LHCN-M2 (cell line): ENCODE measurements around the gene SEC23B. TPM values are rescaled to one million over a fixed set of nuclear protein-coding genes. Genes with fewer than 3 reads are reported as not detected.
"Not testable (repeated sequence)": the region's sequence is repeated elsewhere in the genome, so short reads cannot be mapped to it uniquely, and the experiment has no call there.

Experiments used
- DNase-seq: peaks from one replicate; pipeline ENCODE4 v3.0.0-alpha.2; 2012; ENCODE audit warnings: low read depth
- total RNA-seq: library from RNA; depleted of rRNA; stranded (reverse); fragments of >200 nt; gene quantifications from 2 replicates; pipeline ENCODE4 v1.2.3, GENCODE V29; 2014

The SEC23B gene
- total RNA-seq, 1 experiment from 2014 or later = 48.7 TPM

DNA sequence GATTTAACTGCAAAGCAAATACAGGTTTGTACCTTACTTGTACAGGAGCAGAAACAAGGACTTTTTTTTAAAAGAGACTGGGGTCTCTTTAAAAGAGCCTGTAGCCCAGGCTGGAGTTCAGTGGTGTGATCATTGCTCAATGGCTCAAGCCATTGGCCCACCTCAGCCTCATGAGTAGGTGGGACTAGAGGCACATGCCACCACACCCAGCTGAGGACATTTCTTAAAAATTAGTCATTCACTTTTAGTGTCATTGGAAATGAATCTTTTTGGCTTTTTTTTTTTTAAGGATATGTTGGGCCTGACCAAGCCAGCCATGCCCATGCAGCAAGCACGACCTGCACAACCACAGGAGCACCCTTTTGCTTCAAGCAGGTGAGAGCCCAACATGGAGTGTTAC, 16.9 kb downstream of the SEC23B start:
- peak; percentile 75 for DNase-seq

DNA sequence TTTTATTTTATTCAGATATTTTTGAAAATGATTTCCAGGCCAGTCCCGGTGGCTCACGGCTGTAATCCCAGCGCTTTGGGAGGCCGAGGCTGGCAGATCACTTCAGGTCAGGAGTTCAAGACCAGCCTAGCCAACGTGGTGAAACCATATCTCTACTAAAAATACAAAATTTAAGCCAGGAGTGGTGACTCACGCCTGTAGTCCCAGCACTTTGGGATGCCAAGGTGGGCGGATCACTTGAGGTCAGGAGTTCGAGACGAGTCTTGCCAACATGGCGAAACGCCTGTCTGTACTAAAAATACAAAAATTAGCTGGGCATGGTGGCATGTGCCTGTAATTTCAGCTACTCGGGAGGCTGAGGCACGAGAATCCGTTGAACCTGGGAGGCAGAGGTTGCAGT, 19.0 kb downstream of the SEC23B start:
- not testable (repeated sequence) for DNase-seq

DNA sequence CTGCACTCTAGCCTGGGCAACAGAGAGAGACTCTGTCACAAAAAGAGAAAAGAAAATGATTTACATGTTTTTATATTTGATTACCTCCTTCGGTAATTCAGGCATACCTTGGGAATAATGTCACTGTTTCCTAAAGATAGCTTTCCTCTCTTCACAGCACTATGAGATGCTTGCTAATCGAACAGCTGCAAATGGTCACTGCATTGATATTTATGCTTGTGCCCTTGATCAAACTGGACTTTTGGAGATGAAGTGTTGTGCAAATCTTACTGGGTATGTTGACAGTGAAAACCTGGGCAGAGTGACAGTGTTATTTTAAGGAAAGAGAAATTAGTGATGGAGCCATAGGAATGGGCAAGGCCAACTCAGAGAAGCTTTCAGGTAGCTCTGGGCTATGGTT, 19.6 kb downstream of the SEC23B start:
- DNase-seq = no peak

DNA sequence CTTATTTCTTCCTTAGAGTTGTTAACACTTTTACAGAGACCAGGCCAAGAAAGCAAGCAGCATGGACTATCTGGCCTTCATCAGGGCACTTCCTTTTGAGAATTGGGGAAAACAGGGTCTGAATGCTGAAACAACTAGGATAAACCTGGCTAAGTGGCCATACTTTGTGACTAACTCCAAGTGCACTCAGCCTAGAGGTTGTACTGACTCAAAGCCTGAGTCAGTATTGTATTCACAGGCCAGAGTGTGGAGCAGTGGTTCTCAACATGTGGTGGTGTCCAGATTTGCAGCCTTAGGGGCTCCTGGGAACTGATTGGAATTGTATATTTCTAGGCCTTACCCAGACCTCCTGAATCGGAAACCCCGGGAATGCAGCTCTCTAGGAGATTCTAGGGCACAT, 20.1 kb downstream of the SEC23B start:
- DNase-seq = peak; percentile 46

DNA sequence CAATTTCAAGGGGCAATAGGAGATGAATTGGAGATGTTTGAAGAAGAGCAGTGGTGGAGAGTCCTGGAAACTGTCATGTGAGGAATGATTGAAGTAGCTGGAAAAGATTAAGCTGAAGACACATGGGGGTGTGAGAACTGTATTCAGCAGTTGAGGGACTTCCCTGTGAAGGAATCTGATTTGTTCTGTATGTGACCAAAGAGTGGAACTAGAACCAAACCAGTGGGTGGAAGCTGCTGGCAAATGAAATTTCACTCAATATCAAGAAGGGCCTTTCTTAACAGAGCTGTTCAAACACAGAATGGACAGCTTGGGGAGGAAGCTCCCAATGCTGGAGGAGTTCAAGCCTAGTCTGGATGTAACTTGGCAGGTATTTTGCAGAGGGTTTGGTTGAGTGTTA, 21.3 kb downstream of the SEC23B start:
- DNase-seq = no peak

DNA sequence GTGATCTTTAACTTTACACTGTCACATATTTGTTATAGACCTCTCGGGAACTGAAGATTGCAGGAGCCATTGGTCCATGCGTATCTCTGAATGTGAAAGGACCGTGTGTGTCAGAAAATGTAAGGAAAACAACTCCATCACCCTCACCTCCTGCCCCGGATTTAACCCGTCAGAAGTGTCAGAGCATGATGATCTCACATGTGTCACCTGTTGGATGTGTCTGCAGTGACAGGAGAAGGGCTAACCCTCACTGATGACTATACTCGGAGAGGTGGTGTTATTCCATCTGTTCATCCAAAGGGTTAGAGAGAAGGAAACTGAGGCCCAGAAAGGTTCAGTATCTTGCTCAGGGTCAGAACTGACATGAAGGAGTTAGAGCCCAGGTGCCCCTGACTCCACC, 24.9 kb downstream of the SEC23B start:
- DNase-seq = no peak

DNA sequence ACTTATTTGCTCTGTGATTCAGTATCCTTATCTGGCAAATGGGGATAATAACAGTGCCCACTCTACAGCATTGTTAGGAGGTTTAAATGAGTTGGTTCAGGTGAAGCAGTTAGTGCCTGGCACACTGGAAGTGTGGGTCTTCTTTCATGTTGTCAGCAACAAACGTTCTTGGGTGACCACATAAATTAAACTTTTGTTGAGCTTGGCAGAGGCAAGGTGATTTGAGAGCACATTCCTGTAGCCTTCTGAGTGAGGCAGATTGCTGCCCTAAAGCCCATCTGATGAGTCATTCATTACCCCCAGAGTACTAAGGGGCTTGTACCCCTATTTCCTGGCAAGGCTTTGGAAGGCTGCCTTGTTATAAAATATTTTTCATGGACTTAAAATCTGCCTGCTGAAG, 25.8 kb downstream of the SEC23B start:
- DNase-seq = no peak

DNA sequence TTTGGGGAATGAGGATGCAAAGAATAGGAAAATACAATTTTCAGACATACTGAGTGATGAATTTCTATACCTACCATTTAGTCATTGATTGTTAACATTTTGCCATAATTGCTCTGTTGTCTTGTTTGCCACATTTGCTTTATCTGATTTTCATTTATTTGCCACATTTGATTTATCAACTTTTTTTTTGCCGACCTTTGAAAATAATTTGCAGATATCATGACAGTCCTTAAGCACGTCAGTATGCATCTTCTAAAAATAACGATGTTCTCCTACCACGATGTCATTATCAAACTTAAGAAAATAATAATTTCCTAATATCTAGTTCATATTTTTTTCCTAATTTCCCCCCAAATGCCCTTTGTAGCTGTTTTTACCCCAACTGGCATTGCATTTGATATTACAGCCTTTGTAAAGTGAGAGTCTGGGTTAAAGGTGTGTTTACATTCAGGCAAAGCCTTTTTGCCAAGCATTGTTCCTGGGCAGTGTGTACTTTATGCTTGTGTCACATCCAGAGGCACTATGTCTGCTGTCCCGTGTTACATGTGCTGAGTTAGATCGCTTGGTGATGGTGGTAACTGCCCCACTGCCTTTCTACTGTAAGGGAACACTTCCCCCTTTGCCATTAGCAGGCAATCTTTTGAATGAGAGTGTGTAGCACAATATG, 26.4 kb downstream of the SEC23B start:
- DNase-seq = no peak

DNA sequence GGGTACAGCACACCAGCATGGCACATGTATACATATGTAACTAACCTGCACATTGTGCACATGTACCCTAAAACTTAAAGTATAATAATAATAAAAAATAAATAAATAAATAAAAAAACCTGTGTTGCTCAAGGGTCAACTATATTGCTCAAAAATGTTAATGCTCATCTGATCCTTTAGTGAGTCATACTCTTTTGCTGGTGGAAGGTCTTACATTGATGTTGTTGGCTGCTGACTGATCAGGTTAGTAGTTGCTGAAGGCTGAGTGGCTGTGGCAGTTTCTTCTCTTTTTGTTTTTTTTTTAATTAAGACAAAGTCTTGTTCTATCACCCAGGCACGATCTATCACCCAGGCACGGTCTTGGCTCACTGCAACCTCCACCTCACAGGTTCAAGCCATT, 29.9 kb downstream of the SEC23B start:
- DNase-seq = peak; percentile 21

DNA sequence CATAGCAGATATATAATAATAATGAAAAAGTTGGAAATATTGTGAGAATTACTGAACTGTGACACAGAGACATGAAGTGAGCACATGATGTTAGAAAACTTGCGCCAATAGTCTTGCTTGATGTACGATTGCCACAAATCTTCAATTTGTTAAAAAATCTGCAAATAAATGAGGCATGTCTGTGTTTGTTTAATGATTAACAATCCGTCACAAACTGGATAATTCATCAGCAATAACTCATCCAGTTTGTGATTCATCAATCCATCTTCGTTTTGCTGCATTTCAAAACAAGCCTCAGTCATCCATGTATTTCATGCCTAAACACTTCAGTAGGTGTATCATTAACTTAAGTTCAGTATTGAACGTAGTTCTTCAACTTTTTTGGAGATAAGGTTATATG, 34.0 kb downstream of the SEC23B start:
- peak; percentile 23 for DNase-seq

DNA sequence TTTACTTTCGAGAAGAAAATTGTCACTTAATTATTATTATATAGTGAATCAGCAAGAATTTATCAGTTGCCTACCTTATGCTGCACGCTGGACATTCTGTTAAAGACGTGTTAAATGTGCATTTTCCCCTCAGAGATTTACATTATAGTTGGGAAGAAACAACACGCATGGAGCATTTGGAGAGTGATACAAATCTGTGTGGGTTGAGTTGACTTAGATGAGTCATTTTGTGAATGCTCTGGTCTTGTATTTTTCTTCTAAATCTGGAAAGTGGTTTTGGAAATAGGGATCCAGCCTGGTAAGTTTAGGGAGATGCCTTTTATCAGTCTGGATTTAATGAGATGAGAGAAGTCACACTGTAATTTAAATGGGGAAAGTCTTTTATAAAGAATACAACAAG, 35.5 kb downstream of the SEC23B start:
- DNase-seq = no peak

DNA sequence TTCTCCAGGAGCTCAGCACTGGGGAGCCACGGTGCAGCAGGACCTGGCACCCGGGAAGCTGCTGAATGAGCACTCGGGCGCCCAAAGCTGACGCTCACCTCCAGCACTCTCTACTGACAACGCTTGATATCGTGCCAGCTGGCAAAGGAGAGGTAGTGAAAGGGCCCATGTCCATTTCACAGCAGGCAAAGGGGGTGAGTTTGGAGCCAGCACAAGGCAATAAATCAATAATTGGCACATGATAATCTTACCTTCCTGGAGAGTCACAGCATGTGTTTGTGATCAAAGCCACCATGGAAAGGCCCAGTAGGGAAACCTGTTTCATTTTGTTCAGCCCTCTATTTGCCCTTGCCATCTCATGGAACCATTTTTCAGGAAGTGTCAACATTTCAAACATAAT, 36.2 kb downstream of the SEC23B start:
- DNase-seq = no peak

DNA sequence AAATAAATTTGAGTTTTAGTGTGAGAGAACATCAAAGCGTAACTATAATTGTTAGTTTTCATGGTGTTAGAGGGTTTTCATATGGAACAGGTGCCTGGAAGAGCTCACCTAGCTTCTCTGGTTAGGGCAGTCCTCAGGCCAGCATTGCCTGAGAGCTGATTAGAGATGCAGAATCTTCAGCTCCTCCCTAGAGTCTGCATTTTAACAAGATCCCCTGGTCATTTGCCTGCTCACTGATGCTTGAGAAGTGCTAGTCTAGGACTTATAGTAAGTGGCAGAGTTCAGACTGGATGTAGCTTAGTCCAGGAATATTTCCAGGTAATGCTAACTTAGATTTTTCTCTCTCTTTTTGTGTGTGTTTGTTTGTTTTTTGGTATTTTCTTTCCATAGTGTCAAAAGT, 37.8 kb downstream of the SEC23B start:
- DNase-seq = no peak

DNA sequence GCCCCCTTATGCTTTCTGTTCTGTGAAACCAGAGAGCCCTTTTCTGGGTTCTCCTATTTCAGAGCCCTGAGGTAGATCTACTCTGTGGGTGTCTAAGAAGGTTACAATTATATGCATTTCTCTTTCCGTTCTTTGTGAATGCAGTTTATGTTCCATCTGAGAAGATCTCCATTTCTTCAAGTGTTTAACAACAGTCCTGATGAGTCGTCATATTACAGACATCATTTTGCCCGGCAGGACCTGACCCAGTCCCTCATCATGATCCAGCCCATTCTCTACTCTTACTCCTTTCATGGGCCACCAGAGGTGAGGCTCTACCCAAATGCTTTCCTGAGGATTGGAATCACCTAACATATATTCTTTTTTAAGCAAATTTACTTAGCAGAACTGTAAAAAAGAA, 40.7 kb downstream of the SEC23B start:
- no peak for DNase-seq

DNA sequence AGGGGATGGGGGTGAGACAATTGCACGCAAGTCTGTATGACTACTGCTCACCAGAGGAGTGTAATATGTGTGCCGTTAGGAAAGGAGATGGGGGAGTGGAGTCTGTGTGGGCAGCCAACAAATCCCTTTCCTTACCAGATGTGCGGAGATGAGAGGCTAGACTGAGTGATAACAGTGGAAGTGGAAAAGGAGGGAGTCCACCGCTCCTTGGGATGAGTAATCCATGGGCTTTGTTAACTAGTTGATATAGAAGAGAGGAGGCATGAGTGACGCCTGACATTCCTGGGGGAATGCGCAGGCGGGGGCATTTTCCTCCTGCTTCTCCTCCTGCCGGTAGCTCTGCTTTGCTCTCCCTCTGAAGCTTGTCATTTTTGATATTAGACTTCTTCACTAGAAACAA, 46.0 kb downstream of the SEC23B start:
- DNase-seq = no peak

DNA sequence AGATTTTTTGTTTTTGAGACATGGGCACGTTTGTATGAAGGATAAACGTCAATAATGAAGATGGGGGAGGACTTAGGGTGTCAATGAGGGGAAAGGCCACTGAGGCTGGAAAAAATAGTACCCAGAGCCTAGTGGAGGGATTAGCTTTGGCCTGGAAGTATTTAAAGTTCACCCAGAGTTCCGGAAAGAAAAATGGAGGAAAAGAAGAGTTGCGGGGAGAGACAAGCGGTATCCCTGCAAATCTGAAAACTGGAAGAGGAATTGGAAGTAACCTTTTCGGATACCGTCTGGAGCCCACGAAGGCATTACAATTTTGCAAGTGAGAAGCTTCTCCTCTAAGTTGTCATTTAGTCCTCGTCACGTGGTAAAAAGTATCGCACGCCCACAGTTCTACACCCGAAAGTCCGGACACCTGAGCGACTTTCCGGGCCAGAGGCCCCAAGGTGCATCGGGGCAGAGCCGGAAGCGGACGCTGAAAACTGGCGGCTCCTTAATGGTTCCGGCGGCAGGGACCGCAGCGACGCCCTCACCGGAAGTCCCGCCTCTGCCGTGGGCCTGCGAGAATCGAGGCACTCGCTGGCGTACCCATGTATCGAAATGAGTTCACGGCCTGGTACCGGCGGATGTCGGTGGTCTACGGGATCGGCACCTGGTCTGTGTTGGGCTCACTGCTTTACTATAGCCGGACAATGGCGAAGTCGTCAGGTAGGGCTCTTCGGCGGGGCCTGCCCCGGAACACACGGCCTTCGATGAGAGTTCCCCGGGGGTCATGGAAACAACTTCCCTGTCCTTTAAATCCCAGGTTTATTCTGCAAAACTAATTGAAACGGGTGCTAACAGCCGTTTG, 59.4 kb downstream of the SEC23B start, which contains the start of gene SMIM26:
Gene SMIM26, plus strand, starts transcription at position 541 of the 847 bp plus-strand sequence. Its CDS starts 47 bp downstream, at position 588.
- DNase-seq = peak; percentile 82

DNA sequence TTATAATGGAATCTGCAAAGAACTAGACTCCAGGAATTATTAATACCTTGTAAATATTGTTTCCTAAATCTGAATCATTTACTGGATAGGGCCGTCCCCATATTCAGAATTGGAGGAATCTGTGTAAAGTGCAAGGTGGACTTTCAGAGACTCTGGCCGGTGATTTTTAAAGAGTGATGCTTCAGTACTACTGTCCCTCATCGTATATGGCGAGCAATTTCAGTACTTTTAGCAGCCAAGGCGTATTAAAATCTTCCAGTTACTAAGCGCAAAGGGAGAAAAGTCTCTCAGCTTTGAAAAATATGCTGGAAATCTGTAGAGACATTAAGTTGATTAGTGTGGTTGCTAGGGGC, 60.0 kb downstream of the SEC23B start:
- DNase-seq = no peak

DNA sequence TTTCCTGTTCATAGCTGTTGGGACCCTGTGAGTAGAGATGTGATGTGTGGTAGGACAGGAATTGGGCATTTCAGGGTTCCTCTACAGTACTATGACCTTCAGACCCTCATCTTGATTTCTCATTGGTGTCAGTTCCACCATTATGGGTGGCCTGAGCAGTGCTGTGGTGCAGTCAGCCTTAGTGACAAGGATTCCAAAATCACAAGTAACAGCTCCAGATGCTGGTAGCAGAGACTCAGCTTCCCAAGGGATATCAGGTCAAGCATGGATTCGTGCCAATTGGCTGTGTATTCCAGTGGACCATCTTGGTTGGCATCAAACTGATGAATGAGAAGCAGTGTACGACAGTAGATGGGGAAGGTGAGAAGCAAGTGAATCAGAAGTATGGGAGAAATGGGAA, 63.3 kb downstream of the SEC23B start:
- DNase-seq = no peak

DNA sequence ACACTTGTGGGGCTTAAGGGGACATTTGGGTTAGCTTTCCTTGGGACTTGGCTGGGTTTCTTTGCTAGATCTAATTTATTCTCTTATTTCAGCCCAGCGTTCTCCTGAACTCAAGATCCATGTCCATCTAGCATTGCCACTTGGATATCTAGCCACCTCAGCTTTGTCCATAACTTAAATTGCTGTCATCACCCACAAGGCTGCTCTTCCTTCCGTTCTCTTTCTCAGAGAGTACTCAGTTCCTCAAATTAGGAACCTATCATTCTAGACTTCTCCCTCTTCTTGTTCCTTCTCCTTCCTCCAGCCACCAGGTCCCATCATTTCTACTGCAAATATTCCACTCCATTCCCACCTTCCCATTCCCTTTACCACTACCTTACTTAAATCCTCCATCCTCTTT, 63.8 kb downstream of the SEC23B start:
- no peak for DNase-seq

DNA sequence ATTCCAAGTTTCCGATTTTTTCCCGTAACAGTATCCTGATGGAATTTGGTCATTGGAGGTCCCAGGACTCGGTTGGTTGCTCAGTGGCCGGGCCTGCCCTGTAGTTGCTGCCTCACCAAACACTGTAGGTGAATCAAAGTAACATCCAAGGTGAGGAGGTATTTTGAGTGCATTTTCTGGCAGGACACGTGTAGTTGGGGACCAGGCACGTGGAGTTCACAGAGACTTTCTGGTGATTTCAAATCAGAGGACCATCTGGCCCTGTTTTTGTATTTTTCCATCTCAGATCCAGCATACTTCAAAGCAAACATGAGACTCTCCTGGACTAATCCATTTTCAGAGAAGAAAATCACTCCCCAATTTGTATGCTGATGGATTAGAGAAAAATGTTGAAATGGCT, 70.2 kb downstream of the SEC23B start:
- no peak for DNase-seq

DNA sequence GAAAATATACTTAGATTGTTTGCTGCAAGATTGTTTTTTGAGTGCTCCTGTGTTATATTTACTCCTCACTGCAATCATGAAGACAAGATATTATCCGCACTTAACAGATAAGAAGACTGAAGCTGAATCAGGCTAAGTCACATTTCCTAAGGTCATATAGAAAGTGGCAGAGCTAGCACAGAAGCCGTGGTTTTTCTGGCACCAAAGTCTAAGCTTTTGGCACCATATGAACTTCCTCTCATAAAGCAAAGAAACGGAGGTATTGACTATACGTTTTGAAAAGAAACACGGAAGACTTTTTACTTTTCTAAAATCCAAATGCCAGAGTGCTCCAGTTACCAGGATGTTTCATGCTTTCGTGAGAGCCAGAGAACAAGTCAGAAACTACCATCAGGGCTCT, 70.8 kb downstream of the SEC23B start:
- no peak for DNase-seq

DNA sequence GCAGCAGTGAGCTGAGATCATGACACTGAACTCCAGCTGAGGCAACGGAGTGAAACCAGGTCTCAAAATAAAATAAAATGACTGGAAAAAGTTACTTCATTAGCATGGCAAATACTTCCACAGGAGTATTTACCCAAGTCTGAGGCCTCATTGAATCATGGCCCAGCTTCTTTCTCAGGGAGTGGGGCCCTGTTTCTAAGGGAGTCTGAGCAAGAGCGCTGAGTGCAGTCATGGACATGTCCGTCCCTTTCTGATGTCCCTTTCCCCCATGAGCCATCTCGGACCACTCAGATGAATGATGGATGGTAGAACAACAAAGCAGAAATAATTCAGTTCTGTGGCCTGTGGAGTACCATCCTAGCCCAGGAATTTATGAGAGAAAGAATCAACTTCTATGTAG, 72.3 kb downstream of the SEC23B start:
- no peak for DNase-seq

DNA sequence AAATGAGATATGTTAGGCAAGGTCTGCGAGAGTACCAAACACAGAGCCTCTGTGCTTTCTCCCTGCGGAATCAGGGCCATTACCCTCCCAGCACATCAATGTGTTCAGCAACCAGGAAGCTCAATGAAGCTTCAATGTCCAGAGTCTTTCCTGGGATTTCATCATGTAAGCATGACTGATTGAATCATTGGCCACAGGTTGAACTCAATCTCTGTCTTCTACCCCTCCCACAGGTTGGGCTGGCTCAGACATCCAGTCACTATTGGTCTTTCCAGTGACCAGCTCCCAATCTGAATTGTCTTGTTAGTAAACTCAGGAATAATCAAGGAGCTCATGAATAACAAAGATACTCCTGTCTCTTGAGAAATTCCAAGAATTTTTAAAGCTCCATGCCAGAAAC, 77.4 kb downstream of the SEC23B start:
- no peak for DNase-seq
